ENCODE data around the gene DPH3. TPM values are rescaled to one million over a fixed set of nuclear protein-coding genes. Genes with fewer than 3 reads are reported as not detected.

The DPH3 gene
- total and polyA plus RNA-seq, 9 of the 15 experiments (the other 6 are each of a cell fraction or from before 2014, with no cell fraction given): 15.9 to 131 (median 38.7) TPM

GRCh38 chr3:16249336-16249735, 15.4 kb downstream of the DPH3 start (continued):
- peak; percentile 52 for TF ChIP-seq CTCFL (IDR thresholded peaks at IDR 0.05; ENCODE audit: borderline replicate concordance, insufficient read depth, low read depth, low read length, poor library complexity, severe bottlenecking)

GRCh38 chr3:16248556-16248955, 16.2 kb downstream of the DPH3 start:
- Histone ChIP-seq H3K27ac (ENCODE audit: extremely low read depth, low read depth, low read length) (no peak overlapping the region), H3K4me2 (ENCODE audit: insufficient read depth, low read length) (no peak overlapping the region), H2AFZ (ENCODE audit: low read depth, low read length) (no peak overlapping the region), H3K4me3 (no peak overlapping the region), H3K4me1 (replicated peaks in 1 of 2; ENCODE audit: control insufficient read depth in 2 of 2, insufficient read depth in 2 of 2, low read length in 2 of 2) (peaks cover 3 to 4% of the 10 kb centered on the region in 2 experiments; a peak in 2 of 5 replicates), H4K20me1 (replicated peaks; ENCODE audit: control insufficient read depth, insufficient read depth, low read length) (0 out of 2 replicates have a peak, but pooled peaks cover 5% of the 10 kb centered on the region), H3K9me1 (ENCODE audit: control insufficient read depth, insufficient read depth, low read length) (no peaks in the 10 kb centered on the region), H3K27me3 (ENCODE audit: control insufficient read depth in 2 of 2, insufficient read depth in 2 of 2, low read length in 2 of 2) (peaks cover 14 to 38% of the 10 kb centered on the region in 2 experiments), H3K36me3 (ENCODE audit: control insufficient read depth, insufficient read depth, low read length) (no peaks in the 10 kb centered on the region), H3K79me2 (ENCODE audit: control insufficient read depth, insufficient read depth, low read length) (no peaks in the 10 kb centered on the region), H3K9ac (ENCODE audit: insufficient read depth in 1 of 2, low read depth in 2 of 2, low read length in 2 of 2) (no peak overlapping the region), H3K9me3 (replicated peaks; ENCODE audit: control insufficient read depth, insufficient read depth, low read depth, low read length) (no peaks in the 10 kb centered on the region)
- DNase-seq (ENCODE audit: extremely low read depth in 1 of 4, low spot score in 3 of 4): no peak
- CTCF ChIA-PET (ENCODE audit: low intra/inter-chr PET ratio): interaction anchor here (0.5 to 4.7 kb wide), 6 partner anchors 157 to 689 kb away, joined by 3 to 31 read pairs (median 5); no protein-coding TSS in a partner anchor
- ATAC-seq: no peak
- in situ Hi-C loops (cut with MboI): loop anchor here (5.0 to 10.0 kb wide), 3 partner anchors 204 to 624 kb away; no protein-coding TSS in a partner anchor
- TF ChIP-seq RBM39 (optimal IDR thresholded peaks at IDR 0.05; ENCODE audit: low read depth, low read length) (no peak), WHSC1 (IDR thresholded peaks at IDR 0.05; ENCODE audit: low read length) (no peak), SMARCE1 (IDR thresholded peaks at IDR 0.05) (no peak), CREM (IDR thresholded peaks at IDR 0.05; ENCODE audit: low read depth) (no peak), RCOR1 (IDR thresholded peaks at IDR 0.05; ENCODE audit: borderline replicate concordance in 1 of 2, low read depth in 2 of 2, low read length in 2 of 2) (no peak), FOXA1 (IDR thresholded peaks at IDR 0.05; ENCODE audit: borderline replicate concordance) (no peak)
- TF ChIP-seq, protein P1, sequence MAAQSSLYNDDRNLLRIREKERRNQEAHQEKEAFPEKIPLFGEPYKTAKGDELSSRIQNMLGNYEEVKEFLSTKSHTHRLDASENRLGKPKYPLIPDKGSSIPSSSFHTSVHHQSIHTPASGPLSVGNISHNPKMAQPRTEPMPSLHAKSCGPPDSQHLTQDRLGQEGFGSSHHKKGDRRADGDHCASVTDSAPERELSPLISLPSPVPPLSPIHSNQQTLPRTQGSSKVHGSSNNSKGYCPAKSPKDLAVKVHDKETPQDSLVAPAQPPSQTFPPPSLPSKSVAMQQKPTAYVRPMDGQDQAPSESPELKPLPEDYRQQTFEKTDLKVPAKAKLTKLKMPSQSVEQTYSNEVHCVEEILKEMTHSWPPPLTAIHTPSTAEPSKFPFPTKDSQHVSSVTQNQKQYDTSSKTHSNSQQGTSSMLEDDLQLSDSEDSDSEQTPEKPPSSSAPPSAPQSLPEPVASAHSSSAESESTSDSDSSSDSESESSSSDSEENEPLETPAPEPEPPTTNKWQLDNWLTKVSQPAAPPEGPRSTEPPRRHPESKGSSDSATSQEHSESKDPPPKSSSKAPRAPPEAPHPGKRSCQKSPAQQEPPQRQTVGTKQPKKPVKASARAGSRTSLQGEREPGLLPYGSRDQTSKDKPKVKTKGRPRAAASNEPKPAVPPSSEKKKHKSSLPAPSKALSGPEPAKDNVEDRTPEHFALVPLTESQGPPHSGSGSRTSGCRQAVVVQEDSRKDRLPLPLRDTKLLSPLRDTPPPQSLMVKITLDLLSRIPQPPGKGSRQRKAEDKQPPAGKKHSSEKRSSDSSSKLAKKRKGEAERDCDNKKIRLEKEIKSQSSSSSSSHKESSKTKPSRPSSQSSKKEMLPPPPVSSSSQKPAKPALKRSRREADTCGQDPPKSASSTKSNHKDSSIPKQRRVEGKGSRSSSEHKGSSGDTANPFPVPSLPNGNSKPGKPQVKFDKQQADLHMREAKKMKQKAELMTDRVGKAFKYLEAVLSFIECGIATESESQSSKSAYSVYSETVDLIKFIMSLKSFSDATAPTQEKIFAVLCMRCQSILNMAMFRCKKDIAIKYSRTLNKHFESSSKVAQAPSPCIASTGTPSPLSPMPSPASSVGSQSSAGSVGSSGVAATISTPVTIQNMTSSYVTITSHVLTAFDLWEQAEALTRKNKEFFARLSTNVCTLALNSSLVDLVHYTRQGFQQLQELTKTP (IDR thresholded peaks at IDR 0.05; ENCODE audit: low read depth in 1 of 2, partially characterized antibody in 2 of 2): no peak
- WGBS (ENCODE audit: insufficient coverage, low coverage, missing lambda C conversion rate): 5% methylated on average over 5 of the region's 5 CpGs
- FAIRE-seq: no peak
- intact Hi-C loops (cut with micrococcal nuclease): no loop called here
- POLR2A ChIA-PET: no interaction called here
- BruUV-seq (replicated peaks): no TSS peak

Measured in K562 (cell line).